Activated T-cell treated with anti-CD3 and anti-CD28 coated beads, Interleukin-2, amount 50 U/mL, for 24 hours (primary cell): ENCODE results near the gene BABAM2.

Experiments
- DNase-seq: peaks from one replicate; pipeline ENCODE4 v3.0.0-alpha.2; 2020
- H3K27ac Mint-ChIP-seq: 2 replicates; pipeline ENCODE4 v1.8.0; 2020; ENCODE audit warnings: mild to moderate bottlenecking, mixed read lengths
- H3K27me3 Mint-ChIP-seq: 2 replicates; pipeline ENCODE4 v1.8.0; 2020; ENCODE audit warnings: mixed read lengths
- H3K36me3 Mint-ChIP-seq: 2 replicates; pipeline ENCODE4 v1.8.0; 2020; ENCODE audit warnings: low read depth, mixed read lengths
- H3K4me1 Mint-ChIP-seq: 2 replicates; pipeline ENCODE4 v1.8.0; 2020; ENCODE audit warnings: low read depth, mixed read lengths
- H3K4me3 Mint-ChIP-seq: 2 replicates; pipeline ENCODE4 v1.8.0; 2020; ENCODE audit warnings: mild to moderate bottlenecking, moderate library complexity, mixed read lengths
- H3K9me3 Mint-ChIP-seq: 2 replicates; pipeline ENCODE4 v1.8.0; 2020; ENCODE audit warnings: mixed read lengths

The BABAM2 gene

GRCh38 chr2:28217042-28217740, 326.7 kb downstream of the BABAM2 start:
- no peak for DNase-seq
- Mint-ChIP-seq H3K36me3 (no peaks in the 10 kb centered on the region), H3K4me3 (no peak overlapping the region), H3K27me3 (no peaks in the 10 kb centered on the region), H3K9me3 (no peaks in the 10 kb centered on the region), H3K27ac (no peak overlapping the region), H3K4me1 (peaks cover 4% of the 10 kb centered on the region)

DNA sequence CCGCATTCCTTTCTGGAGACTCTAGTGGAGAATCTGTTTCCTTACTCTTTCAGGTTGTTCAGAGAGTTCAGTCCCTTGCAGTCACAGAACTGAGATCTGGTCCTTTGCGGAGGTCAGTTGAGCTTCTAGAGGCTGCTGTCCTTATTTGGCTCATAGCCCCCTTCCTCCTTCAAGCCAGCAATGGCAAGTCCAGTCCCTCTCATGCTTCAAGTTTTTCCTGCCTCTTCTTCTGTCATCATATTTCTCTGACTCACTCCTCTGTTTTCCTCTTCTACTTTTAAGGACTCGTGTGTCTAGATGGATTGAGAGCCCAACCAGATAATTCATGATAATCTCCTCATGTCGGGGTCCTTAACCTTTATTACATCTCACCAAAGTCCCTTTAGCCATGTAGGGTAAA, 328.6 kb downstream of the BABAM2 start:
- Mint-ChIP-seq H3K4me1 (peaks cover 4% of the 10 kb centered on the region), H3K36me3 (no peaks in the 10 kb centered on the region), H3K9me3 (no peaks in the 10 kb centered on the region), H3K27me3 (no peaks in the 10 kb centered on the region), H3K27ac (no peak overlapping the region), H3K4me3 (no peak overlapping the region)
- no peak for DNase-seq

- H3K9me3 Mint-ChIP-seq: no peaks in the 10 kb centered on the region
- H3K27me3 Mint-ChIP-seq: no peaks in the 10 kb centered on the region
- H3K36me3 Mint-ChIP-seq: no peaks in the 10 kb centered on the region
- H3K4me1 Mint-ChIP-seq: peaks cover 5% of the 10 kb centered on the region
- no peak for DNase-seq
- H3K27ac Mint-ChIP-seq: peak overlapping the region; percentile 12
- H3K4me3 Mint-ChIP-seq: no peak overlapping the region
Observed at GRCh38 chr2:28219758-28220368, 329.3 kb downstream of the BABAM2 start.

- no peaks in the 10 kb centered on the region for H3K9me3 Mint-ChIP-seq
- H3K27me3 Mint-ChIP-seq: no peaks in the 10 kb centered on the region
- H3K27ac Mint-ChIP-seq: peak overlapping the region; percentile 51
- peaks cover 7% of the 10 kb centered on the region for H3K4me1 Mint-ChIP-seq
- H3K36me3 Mint-ChIP-seq: no peaks in the 10 kb centered on the region
- no peak for DNase-seq
- H3K4me3 Mint-ChIP-seq: no peak overlapping the region
Observed at GRCh38 chr2:28224648-28225472, 334.3 kb downstream of the BABAM2 start.

DNA sequence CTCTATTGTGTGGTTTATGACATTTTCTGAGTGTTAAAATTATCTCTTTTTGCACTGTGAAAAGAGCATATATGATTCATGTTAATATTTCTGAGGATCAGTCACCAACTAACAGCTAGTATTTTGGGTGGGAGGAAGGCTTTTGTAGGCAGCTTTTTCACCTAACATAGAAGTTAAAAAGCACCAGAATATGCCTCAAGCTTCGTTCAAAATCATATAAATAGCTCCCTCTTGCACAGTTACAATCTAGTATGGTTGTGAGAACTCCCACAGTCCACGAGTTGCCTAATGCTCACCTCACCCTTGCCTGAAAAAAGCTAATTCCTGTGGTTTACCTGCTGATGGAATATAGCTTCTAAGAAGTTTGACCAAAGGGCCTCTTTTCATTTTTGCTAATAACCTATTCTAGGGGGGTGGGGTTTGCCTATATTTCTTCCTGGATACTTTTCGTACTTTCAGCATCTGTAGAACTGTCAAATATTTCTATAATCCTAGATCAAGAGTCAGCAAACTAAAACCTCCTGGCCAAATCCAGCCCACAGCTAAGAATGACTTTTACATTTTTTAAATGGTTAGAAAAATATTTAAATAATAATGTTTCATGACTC, 335.0 kb downstream of the BABAM2 start:
- no peak for DNase-seq
- Mint-ChIP-seq H3K36me3 (no peaks in the 10 kb centered on the region), H3K4me1 (peaks cover 6% of the 10 kb centered on the region), H3K4me3 (no peak overlapping the region), H3K27ac (no peak overlapping the region), H3K27me3 (no peaks in the 10 kb centered on the region), H3K9me3 (no peaks in the 10 kb centered on the region)

DNA sequence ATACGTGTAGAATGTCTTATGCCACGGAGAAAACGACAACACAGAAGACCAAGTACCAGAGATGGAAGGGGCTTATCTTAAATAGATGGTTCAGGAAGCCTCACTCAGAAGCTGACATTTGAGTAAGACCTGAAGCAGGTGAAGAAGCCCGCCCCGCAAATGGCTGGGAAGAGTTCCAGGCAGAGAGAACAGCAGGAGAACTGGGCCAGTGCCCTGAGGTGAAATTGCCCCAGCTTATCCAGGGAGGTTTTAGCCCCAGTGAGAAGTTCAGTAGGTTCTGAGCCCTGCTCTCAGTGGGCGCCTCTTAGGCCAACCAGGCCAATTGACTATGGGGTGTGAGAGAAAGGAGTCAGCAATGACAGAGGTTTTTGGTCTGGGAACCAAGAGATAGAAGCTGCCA, 336.0 kb downstream of the BABAM2 start:
- Mint-ChIP-seq H3K27me3 (no peaks in the 10 kb centered on the region), H3K36me3 (no peaks in the 10 kb centered on the region), H3K4me3 (no peak overlapping the region), H3K9me3 (no peaks in the 10 kb centered on the region), H3K4me1 (peaks cover 6% of the 10 kb centered on the region), H3K27ac (no peak overlapping the region)
- no peak for DNase-seq

GRCh38 chr2:28227498-28227897, 337.0 kb downstream of the BABAM2 start:
- Mint-ChIP-seq H3K27ac (no peak overlapping the region), H3K36me3 (peaks cover 2% of the 10 kb centered on the region), H3K27me3 (no peaks in the 10 kb centered on the region), H3K4me3 (no peak overlapping the region), H3K9me3 (no peaks in the 10 kb centered on the region), H3K4me1 (peaks cover 8% of the 10 kb centered on the region)
- no peak for DNase-seq

DNA sequence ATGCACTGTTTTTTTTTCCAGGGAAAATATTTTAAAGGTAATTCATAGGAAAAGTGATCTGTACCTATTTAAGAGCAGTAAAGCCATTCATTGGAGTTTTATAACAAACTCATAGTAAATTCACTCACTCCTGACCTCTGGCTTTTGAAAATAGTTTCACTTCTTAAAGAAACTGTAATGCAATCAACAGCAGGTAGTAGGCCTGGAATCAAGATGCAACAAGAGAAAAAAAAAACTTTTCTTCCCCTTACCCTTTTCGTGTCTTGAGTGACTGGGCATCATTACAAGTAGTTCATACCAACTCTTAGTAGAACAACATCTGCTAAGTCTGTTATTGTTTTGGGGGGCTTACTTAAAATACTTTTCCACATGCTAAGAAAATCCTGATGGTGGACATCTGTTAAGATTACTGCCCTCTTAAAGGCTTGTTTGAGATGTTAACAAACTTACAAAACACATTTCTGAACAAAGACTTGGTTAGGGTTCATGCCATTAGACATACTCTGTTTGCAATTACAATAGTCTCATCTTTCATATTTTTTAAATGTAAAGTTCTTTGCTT, 338.0 kb downstream of the BABAM2 start:
- Mint-ChIP-seq H3K4me3 (no peak overlapping the region), H3K36me3 (peaks cover 2% of the 10 kb centered on the region), H3K27ac (no peak overlapping the region), H3K4me1 (peaks cover 8% of the 10 kb centered on the region), H3K27me3 (no peaks in the 10 kb centered on the region), H3K9me3 (no peaks in the 10 kb centered on the region)
- DNase-seq: no peak

- no peaks in the 10 kb centered on the region for H3K27me3 Mint-ChIP-seq
- H3K4me1 Mint-ChIP-seq: peaks cover 3% of the 10 kb centered on the region
- H3K4me3 Mint-ChIP-seq: no peak overlapping the region
- H3K9me3 Mint-ChIP-seq: no peaks in the 10 kb centered on the region
- no peak overlapping the region for H3K27ac Mint-ChIP-seq
- no peak for DNase-seq
- peaks cover 5% of the 10 kb centered on the region for H3K36me3 Mint-ChIP-seq
Observed at GRCh38 chr2:28231110-28231631, 340.6 kb downstream of the BABAM2 start.

DNA sequence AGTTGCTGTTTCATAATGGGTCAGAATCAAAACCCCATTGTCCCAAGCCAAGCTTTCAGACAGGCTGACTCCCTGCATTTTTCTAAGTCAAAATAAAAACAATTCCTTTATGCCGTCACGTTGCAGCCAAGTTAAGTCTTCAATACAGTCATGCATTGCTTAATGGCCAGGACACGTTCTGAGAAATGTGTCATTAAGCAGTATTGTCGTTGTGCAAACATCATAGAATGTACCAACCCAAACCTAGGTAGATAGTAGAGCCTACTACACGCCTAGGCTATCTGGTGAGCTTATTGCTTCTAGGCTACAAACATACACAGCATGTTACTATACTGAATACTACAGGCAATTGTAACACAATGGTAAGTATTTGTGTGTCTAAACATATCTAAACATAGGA, 341.8 kb downstream of the BABAM2 start:
- peaks cover 8% of the 10 kb centered on the region for H3K36me3 Mint-ChIP-seq
- peaks cover 3% of the 10 kb centered on the region for H3K4me1 Mint-ChIP-seq
- H3K27me3 Mint-ChIP-seq: no peaks in the 10 kb centered on the region
- H3K9me3 Mint-ChIP-seq: no peaks in the 10 kb centered on the region
- H3K4me3 Mint-ChIP-seq: no peak overlapping the region
- DNase-seq: no peak
- H3K27ac Mint-ChIP-seq: no peak overlapping the region

DNA sequence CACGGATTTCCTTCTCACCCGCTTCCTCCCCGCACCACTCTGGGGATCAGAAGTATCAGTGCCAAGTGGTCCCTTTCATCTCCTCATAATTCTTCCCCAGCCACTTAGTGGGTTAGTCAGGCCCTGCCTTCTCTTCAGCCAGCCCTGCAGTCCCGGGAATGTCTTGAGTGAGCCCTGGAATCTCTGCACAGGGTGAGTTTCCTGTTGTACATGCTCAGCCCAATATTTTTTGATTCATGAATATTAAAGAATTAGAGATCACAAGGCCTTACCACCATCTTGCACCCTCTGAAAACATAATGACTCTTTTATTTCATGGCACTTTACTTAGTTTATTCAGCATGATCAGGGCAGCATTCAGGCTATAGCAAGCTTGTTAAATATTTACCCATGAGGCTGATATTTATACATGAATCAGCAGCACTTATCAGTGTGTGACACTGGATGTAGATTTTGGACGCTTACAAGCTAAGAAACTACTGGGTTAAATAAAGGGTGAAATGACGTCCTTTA, 342.7 kb downstream of the BABAM2 start:
- no peak overlapping the region for H3K27ac Mint-ChIP-seq
- DNase-seq: no peak

GRCh38 chr2:28234807-28235206, 344.3 kb downstream of the BABAM2 start:
- Mint-ChIP-seq H3K36me3 (peaks cover 11% of the 10 kb centered on the region), H3K9me3 (no peaks in the 10 kb centered on the region), H3K4me1 (peaks cover 3% of the 10 kb centered on the region), H3K27ac (no peak overlapping the region), H3K27me3 (no peaks in the 10 kb centered on the region), H3K4me3 (no peak overlapping the region)
- no peak for DNase-seq

More for the DNA sequence above, 342.7 kb downstream of the BABAM2 start:
- Mint-ChIP-seq H3K4me1 (peaks cover 3% of the 10 kb centered on the region), H3K36me3 (peaks cover 11% of the 10 kb centered on the region), H3K4me3 (no peak overlapping the region), H3K9me3 (no peaks in the 10 kb centered on the region), H3K27me3 (no peaks in the 10 kb centered on the region)

GRCh38 chr2:28239207-28239606, 348.7 kb downstream of the BABAM2 start:
- Mint-ChIP-seq H3K27ac (no peak overlapping the region), H3K4me1 (no peaks in the 10 kb centered on the region), H3K9me3 (no peaks in the 10 kb centered on the region), H3K36me3 (peaks cover 26% of the 10 kb centered on the region), H3K4me3 (no peak overlapping the region), H3K27me3 (no peaks in the 10 kb centered on the region)
- no peak for DNase-seq

- Mint-ChIP-seq H3K4me3 (no peak overlapping the region), H3K9me3 (no peaks in the 10 kb centered on the region), H3K4me1 (no peaks in the 10 kb centered on the region), H3K27ac (no peak overlapping the region), H3K36me3 (peaks cover 37% of the 10 kb centered on the region), H3K27me3 (no peaks in the 10 kb centered on the region)
- DNase-seq: no peak
Observed at GRCh38 chr2:28240937-28241336, 350.4 kb downstream of the BABAM2 start.
